NCI-H1694 treated with DMSO at 0.1 percent for 48 hours (cell line): ENCODE measurements around the gene NRCAM.

Experiments used
- DNase-seq: peaks from one replicate; lab custom pipeline; 2025; lab: John Stamatoyannopoulos, UW

Gene NRCAM

GRCh38 chr7:108308276-108308675 lies 148.0 kb downstream of the NRCAM start:
- DNase-seq: no peak

GRCh38 chr7:108307595-108307994 lies 148.6 kb downstream of the NRCAM start:
- DNase-seq: peak; percentile 52

GRCh38 chr7:108307194-108307593 lies 149.0 kb downstream of the NRCAM start:
- no peak for DNase-seq

GRCh38 chr7:108303332-108303731 lies 152.9 kb downstream of the NRCAM start:
- DNase-seq: no peak

- no peak for DNase-seq
Measured at GRCh38 chr7:108301387-108301786, 154.8 kb downstream of the NRCAM start.

- no peak for DNase-seq
Measured at GRCh38 chr7:108299251-108299973, 156.8 kb downstream of the NRCAM start.

- DNase-seq: no peak
Measured at GRCh38 chr7:108296911-108297310, 159.3 kb downstream of the NRCAM start.

- DNase-seq: no peak
Measured at GRCh38 chr7:108294595-108294994, 161.6 kb downstream of the NRCAM start.

GRCh38 chr7:108293149-108293612 lies 163.1 kb downstream of the NRCAM start:
- DNase-seq: no peak

GRCh38 chr7:108292541-108292940 lies 163.7 kb downstream of the NRCAM start:
- DNase-seq: no peak

- DNase-seq: no peak
Measured at GRCh38 chr7:108291791-108292440, 164.3 kb downstream of the NRCAM start.

- no peak for DNase-seq
Measured at GRCh38 chr7:108291152-108291508, 165.1 kb downstream of the NRCAM start.

- DNase-seq: no peak
Measured at GRCh38 chr7:108290459-108291151, 165.6 kb downstream of the NRCAM start.

GRCh38 chr7:108289852-108290251 lies 166.4 kb downstream of the NRCAM start:
- no peak for DNase-seq

- no peak for DNase-seq
Measured at GRCh38 chr7:108287857-108288256, 168.4 kb downstream of the NRCAM start.

- no peak for DNase-seq
Measured at GRCh38 chr7:108286290-108286904, 169.8 kb downstream of the NRCAM start.

GRCh38 chr7:108285778-108286177 lies 170.5 kb downstream of the NRCAM start:
- DNase-seq: no peak

GRCh38 chr7:108285003-108285368 lies 171.2 kb downstream of the NRCAM start:
- no peak for DNase-seq

- no peak for DNase-seq
Measured at GRCh38 chr7:108284349-108285002, 171.8 kb downstream of the NRCAM start.

- no peak for DNase-seq
Measured at GRCh38 chr7:108283252-108283651, 173.0 kb downstream of the NRCAM start.

GRCh38 chr7:108282427-108282996 lies 173.7 kb downstream of the NRCAM start:
- DNase-seq: no peak

- DNase-seq: no peak
Measured at GRCh38 chr7:108280136-108280535, 176.1 kb downstream of the NRCAM start.
